ENCODE measurements around the gene VSTM2L.
"Not testable (repeated sequence)": the region's sequence is repeated elsewhere in the genome, so short reads cannot be mapped to it uniquely, and the experiment has no call there.

DNA sequence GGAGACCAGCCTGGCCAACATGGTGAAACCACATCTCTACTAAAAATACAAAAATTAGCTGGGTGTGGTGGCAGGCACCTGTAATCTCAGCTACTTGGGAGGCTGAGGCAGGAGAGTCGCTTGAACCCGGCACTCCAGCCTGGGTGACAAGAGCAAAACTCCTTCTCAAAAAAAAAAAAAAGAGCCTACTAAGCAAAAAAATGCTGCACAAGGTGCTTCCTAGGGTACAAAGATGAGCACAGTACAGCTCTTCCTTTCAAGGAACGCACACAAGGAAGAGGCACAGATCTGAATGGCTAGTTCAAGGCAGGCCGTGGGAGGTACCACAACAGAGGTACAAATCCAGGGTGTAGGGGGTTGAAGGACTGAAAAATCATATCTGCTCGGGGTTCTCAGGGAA, 46.9 kb upstream of the VSTM2L start:
- TF ChIP-seq TFAP4 (IDR thresholded peaks at IDR 0.05; ENCODE audit: borderline replicate concordance, low read depth); HNRNPH1 (optimal IDR thresholded peaks at IDR 0.05; ENCODE audit: low read depth, low read length); SIX4 (CRISPR knock-in tag; IDR thresholded peaks at IDR 0.05): not testable (repeated sequence)

All from HepG2 (cell line).